ENCODE results near the gene CFAP210.

Gene CFAP210

GRCh38 chr2:169711751-169712509 is 17.7 kb upstream of the CFAP210 start:
- H3K4me2 ChIP-seq (ENCODE audit: insufficient read depth, low read length), result no peak overlapping the region
- peaks cover 8% of the 10 kb centered on the region for H3K9me3 ChIP-seq (ENCODE audit: insufficient read depth, low read length, severe bottlenecking)
- no peaks in the 10 kb centered on the region for H3K36me3 ChIP-seq (ENCODE audit: insufficient read depth, low read length)
- H3K27me3 ChIP-seq (ENCODE audit: insufficient read depth, low read length, poor library complexity), result no peaks in the 10 kb centered on the region
- DNase-seq (no peak), ATAC-seq (ENCODE audit: insufficient read depth, low read depth) (no peak)
- no peak overlapping the region for H3K4me3 ChIP-seq (ENCODE audit: low read depth in 1 of 2, low read length in 2 of 2)
- H3K79me2 ChIP-seq (ENCODE audit: insufficient read depth, low read length), result no peaks in the 10 kb centered on the region
- H4K20me1 ChIP-seq (ENCODE audit: insufficient read depth, low read length), result no peaks in the 10 kb centered on the region
- H3K9ac ChIP-seq (ENCODE audit: low read depth, low read length), result no peak overlapping the region
- no peak for TF ChIP-seq EZH2 (IDR thresholded peaks at IDR 0.05; ENCODE audit: borderline replicate concordance, low read depth, low read length, severe bottlenecking)
- no peak for TF ChIP-seq CTCF (IDR thresholded peaks at IDR 0.05; ENCODE audit: borderline replicate concordance, extremely low read depth, low read length, poor library complexity, severe bottlenecking)
- H2AFZ ChIP-seq (ENCODE audit: low read depth, low read length), result no peak overlapping the region
- no peaks in the 10 kb centered on the region for H3K4me1 ChIP-seq (ENCODE audit: insufficient read depth, low read length)
- H3K27ac ChIP-seq (ENCODE audit: low read length), result 0 out of 2 replicates have a peak overlapping the region, but pooled peaks have one; percentile 6

DNA sequence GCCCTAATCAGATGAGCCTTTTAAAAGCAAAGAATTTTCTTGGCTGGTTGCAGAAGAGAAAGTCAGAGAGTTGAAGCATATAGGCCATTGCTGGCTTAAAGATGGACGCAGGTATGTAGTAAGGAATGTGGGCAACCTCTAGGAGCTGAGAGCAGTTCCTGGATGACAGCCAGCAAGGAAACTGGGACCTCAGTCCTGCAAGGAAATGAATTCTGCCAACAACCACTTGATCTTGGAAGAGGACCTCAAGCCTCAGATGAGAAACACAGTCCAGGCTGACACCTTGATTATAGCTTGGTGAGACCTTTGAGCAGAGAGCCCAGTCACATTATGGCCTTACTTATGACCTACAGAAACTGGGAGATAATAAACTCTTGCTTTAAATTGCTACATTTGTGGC is 15.8 kb upstream of the CFAP210 start:
- H3K9me3 ChIP-seq (ENCODE audit: insufficient read depth, low read length, severe bottlenecking), result peaks cover 8% of the 10 kb centered on the region
- DNase-seq, result no peak
- no peak for TF ChIP-seq EZH2 (IDR thresholded peaks at IDR 0.05; ENCODE audit: borderline replicate concordance, low read depth, low read length, severe bottlenecking)
- no peak for TF ChIP-seq CTCF (IDR thresholded peaks at IDR 0.05; ENCODE audit: borderline replicate concordance, extremely low read depth, low read length, poor library complexity, severe bottlenecking)
- no peak overlapping the region for H3K4me3 ChIP-seq (ENCODE audit: low read depth in 1 of 2, low read length in 2 of 2)
- H3K9ac ChIP-seq (ENCODE audit: low read depth, low read length), result no peak overlapping the region
- no peaks in the 10 kb centered on the region for H3K79me2 ChIP-seq (ENCODE audit: insufficient read depth, low read length)
- H3K4me2 ChIP-seq (ENCODE audit: insufficient read depth, low read length), result no peak overlapping the region
- H3K27ac ChIP-seq (ENCODE audit: low read length), result no peak overlapping the region
- H4K20me1 ChIP-seq (ENCODE audit: insufficient read depth, low read length), result no peaks in the 10 kb centered on the region
- H3K27me3 ChIP-seq (ENCODE audit: insufficient read depth, low read length, poor library complexity), result no peaks in the 10 kb centered on the region
- H3K36me3 ChIP-seq (ENCODE audit: insufficient read depth, low read length), result no peaks in the 10 kb centered on the region
- ATAC-seq (ENCODE audit: insufficient read depth, low read depth), result no peak
- no peak overlapping the region for H2AFZ ChIP-seq (ENCODE audit: low read depth, low read length)
- no peaks in the 10 kb centered on the region for H3K4me1 ChIP-seq (ENCODE audit: insufficient read depth, low read length)

DNA sequence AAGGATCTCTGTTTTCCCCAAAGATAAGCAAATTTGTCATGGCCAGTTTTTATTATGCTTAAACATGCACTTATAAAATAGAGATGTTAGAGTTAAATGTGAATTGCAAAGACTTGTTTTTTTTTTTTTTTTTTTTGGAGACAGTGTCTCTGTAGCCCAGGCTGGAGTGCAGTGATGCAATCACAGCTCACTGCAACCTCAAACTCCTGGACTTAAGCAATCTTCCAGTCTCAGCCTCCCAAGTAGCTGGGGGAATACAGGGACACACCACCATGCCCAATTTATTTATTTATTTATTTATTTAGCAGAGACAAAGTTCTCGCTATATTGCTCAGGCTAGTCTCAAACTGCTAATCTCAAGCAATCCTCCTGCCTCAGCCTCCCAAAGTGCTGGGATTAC is 15.1 kb upstream of the CFAP210 start:
- ATAC-seq (ENCODE audit: insufficient read depth, low read depth), result no peak
- no peak for DNase-seq
- H3K9ac ChIP-seq (ENCODE audit: low read depth, low read length), result no peak overlapping the region
- no peaks in the 10 kb centered on the region for H4K20me1 ChIP-seq (ENCODE audit: insufficient read depth, low read length)
- H2AFZ ChIP-seq (ENCODE audit: low read depth, low read length), result no peak overlapping the region
- no peaks in the 10 kb centered on the region for H3K4me1 ChIP-seq (ENCODE audit: insufficient read depth, low read length)
- H3K36me3 ChIP-seq (ENCODE audit: insufficient read depth, low read length), result no peaks in the 10 kb centered on the region
- no peaks in the 10 kb centered on the region for H3K79me2 ChIP-seq (ENCODE audit: insufficient read depth, low read length)
- H3K4me3 ChIP-seq (ENCODE audit: low read depth in 1 of 2, low read length in 2 of 2), result no peak overlapping the region
- H3K9me3 ChIP-seq (ENCODE audit: insufficient read depth, low read length, severe bottlenecking), result peaks cover 8% of the 10 kb centered on the region
- H3K27me3 ChIP-seq (ENCODE audit: insufficient read depth, low read length, poor library complexity), result no peaks in the 10 kb centered on the region
- no peak overlapping the region for H3K27ac ChIP-seq (ENCODE audit: low read length)
- TF ChIP-seq EZH2 (IDR thresholded peaks at IDR 0.05; ENCODE audit: borderline replicate concordance, low read depth, low read length, severe bottlenecking) (no peak), CTCF (IDR thresholded peaks at IDR 0.05; ENCODE audit: borderline replicate concordance, extremely low read depth, low read length, poor library complexity, severe bottlenecking) (no peak)
- H3K4me2 ChIP-seq (ENCODE audit: insufficient read depth, low read length), result no peak overlapping the region
